ENCODE data around the gene NYAP1. TPM values are rescaled to one million over a fixed set of nuclear protein-coding genes. Genes with fewer than 3 reads are reported as not detected.
A peak's percentile ranks its signal among the peaks of the same experiment; 100 is the strongest.

NYAP1 gene
- total RNA-seq, 1 donor from 2014 or later: not detected

GRCh38 chr7:100482728-100483089, 1.0 kb upstream of the NYAP1 start:
- Mint-ChIP-seq H3K36me3 (ENCODE audit: low read depth) (peaks cover 5% of the 10 kb centered on the region), H3K4me1 (peaks cover 12% of the 10 kb centered on the region), H3K4me3 (peak overlapping the region; percentile 76), H3K27ac (no peak overlapping the region), H3K9me3 (no peaks in the 10 kb centered on the region), H3K27me3 (peaks cover 3% of the 10 kb centered on the region)
- ATAC-seq (ENCODE audit: low read depth) (no peak), DNase-seq (no peak)
- ChIA-PET POLR2A (interaction anchor here (0.5 to 0.6 kb wide), 2 partner anchors 72 to 109 kb away, joined by 3 to 11 read pairs; no protein-coding TSS in a partner anchor), CTCF (interaction anchor here (0.6 to 1.9 kb wide), 10 partner anchors 9 to 103 kb away, joined by 3 to 19 read pairs (median 4); partner anchors contain the start of genes FBXO24 and LRCH4)
- intact Hi-C loops (cut with micrococcal nuclease): loop anchor here (1.0 kb wide), 2 partner anchors 13 to 77 kb away; no protein-coding TSS in a partner anchor
- TF ChIP-seq, protein P1, sequence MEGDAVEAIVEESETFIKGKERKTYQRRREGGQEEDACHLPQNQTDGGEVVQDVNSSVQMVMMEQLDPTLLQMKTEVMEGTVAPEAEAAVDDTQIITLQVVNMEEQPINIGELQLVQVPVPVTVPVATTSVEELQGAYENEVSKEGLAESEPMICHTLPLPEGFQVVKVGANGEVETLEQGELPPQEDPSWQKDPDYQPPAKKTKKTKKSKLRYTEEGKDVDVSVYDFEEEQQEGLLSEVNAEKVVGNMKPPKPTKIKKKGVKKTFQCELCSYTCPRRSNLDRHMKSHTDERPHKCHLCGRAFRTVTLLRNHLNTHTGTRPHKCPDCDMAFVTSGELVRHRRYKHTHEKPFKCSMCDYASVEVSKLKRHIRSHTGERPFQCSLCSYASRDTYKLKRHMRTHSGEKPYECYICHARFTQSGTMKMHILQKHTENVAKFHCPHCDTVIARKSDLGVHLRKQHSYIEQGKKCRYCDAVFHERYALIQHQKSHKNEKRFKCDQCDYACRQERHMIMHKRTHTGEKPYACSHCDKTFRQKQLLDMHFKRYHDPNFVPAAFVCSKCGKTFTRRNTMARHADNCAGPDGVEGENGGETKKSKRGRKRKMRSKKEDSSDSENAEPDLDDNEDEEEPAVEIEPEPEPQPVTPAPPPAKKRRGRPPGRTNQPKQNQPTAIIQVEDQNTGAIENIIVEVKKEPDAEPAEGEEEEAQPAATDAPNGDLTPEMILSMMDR (IDR thresholded peaks at IDR 0.05): no peak

GRCh38 chr7:100483090-100483721, 521 bp upstream of the NYAP1 start:
- DNase-seq (peak; percentile 90), ATAC-seq (ENCODE audit: low read depth) (peak; percentile 70)
- no peak overlapping the region for H3K27ac Mint-ChIP-seq
- TF ChIP-seq, protein P1 (IDR thresholded peaks at IDR 0.05): no peak
- CTCF ChIA-PET: interaction anchor here (1.0 to 1.9 kb wide), 8 partner anchors 11 to 103 kb away, joined by 3 to 19 read pairs (median 6); partner anchors contain the start of genes FBXO24 and LRCH4
- no peaks in the 10 kb centered on the region for H3K9me3 Mint-ChIP-seq
- H3K4me3 Mint-ChIP-seq: peak overlapping the region; percentile 76
- H3K36me3 Mint-ChIP-seq (ENCODE audit: low read depth): peaks cover 3% of the 10 kb centered on the region
- peaks cover 3% of the 10 kb centered on the region for H3K27me3 Mint-ChIP-seq
- H3K4me1 Mint-ChIP-seq: peaks cover 12% of the 10 kb centered on the region
- POLR2A ChIA-PET: interaction anchor here (0.5 to 0.6 kb wide), 3 partner anchors 9 to 109 kb away, joined by 3 to 11 read pairs (median 3); no protein-coding TSS in a partner anchor
- intact Hi-C loops (cut with micrococcal nuclease): loop anchor here (1.0 kb wide), 2 partner anchors 14 to 76 kb away; no protein-coding TSS in a partner anchor

DNA sequence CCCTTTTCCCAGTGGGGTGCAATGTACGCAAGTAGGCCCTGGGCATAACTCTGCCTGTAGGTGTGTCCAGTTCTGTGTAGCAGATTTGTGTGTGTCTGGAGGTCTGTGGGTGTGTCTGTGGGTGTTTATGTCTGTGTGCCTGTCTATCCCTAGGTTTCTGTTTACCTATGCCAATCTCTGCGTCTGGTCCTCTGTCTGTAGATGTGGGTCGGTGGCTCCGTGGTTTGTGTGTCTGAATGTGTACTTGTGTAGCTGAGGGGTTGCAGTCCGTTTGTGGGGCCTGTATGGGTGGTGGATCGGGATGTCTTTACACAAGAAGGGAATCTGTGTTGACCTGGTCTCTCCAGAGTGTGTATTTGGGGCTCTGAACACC, 932 bp downstream of the NYAP1 start:
- H3K27me3 Mint-ChIP-seq: peaks cover 8% of the 10 kb centered on the region
- peaks cover 8% of the 10 kb centered on the region for H3K4me1 Mint-ChIP-seq
- intact Hi-C loops (cut with micrococcal nuclease): no loop called here
- ChIA-PET POLR2A (interaction anchor here (0.6 kb wide), 1 partner anchor 419 kb away, joined by 7 read pairs; no protein-coding TSS in a partner anchor), CTCF (interaction anchor here (1.0 kb wide), 1 partner anchor 75 kb away, joined by 4 read pairs; no protein-coding TSS in a partner anchor)
- peak overlapping the region; percentile 0 for H3K4me3 Mint-ChIP-seq
- DNase-seq: no peak
- no peak for ATAC-seq (ENCODE audit: low read depth)
- H3K9me3 Mint-ChIP-seq: no peaks in the 10 kb centered on the region
- H3K27ac Mint-ChIP-seq: no peak overlapping the region
- H3K36me3 Mint-ChIP-seq (ENCODE audit: low read depth): no peaks in the 10 kb centered on the region
- TF ChIP-seq, protein P1 (IDR thresholded peaks at IDR 0.05): no peak

- H3K9me3 Mint-ChIP-seq: no peaks in the 10 kb centered on the region
- no peaks in the 10 kb centered on the region for H3K36me3 Mint-ChIP-seq (ENCODE audit: low read depth)
- ChIA-PET POLR2A (interaction anchor here (0.6 to 0.7 kb wide), 2 partner anchors 418 to 496 kb away, joined by 6 to 7 read pairs; no protein-coding TSS in a partner anchor), CTCF (no interaction called here)
- peaks cover 13% of the 10 kb centered on the region for H3K27me3 Mint-ChIP-seq
- intact Hi-C loops (cut with micrococcal nuclease): no loop called here
- no peak for DNase-seq
- no peak for ATAC-seq (ENCODE audit: low read depth)
- no peak overlapping the region for H3K4me3 Mint-ChIP-seq
- peaks cover 7% of the 10 kb centered on the region for H3K4me1 Mint-ChIP-seq
- H3K27ac Mint-ChIP-seq: no peak overlapping the region
- TF ChIP-seq, protein P1 (IDR thresholded peaks at IDR 0.05): no peak
Observed at GRCh38 chr7:100485471-100485876, 1.7 kb downstream of the NYAP1 start.

DNA sequence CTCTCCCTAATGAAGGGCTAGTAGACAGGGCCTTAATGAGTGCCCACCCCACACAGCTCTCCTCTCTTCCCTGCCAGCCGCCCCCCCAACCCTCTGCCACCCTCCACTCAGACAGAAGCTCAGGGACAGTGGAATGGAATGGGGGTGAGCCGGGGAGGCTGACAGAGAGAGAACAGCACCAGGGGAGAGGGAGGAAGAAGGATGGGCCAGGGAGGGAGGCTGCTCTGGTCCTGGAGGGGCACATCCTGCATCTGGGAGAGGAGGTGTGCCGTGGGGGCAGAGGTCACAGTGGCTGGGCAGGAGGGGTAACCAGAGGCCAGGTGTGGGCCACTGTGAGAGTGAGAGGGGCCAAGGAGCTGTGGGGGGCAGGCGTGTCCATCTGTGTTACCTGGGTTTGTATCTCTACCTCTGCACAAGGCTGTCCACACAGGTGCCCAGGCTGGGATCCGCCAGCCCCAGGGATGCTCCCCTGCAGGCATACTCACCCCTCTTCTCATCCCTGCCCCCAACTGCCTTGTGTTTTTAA, 2.4 kb downstream of the NYAP1 start:
- no peaks in the 10 kb centered on the region for H3K9me3 Mint-ChIP-seq
- no peak overlapping the region for H3K27ac Mint-ChIP-seq
- DNase-seq: no peak
- H3K27me3 Mint-ChIP-seq: peaks cover 13% of the 10 kb centered on the region
- TF ChIP-seq, protein P1 (IDR thresholded peaks at IDR 0.05): no peak
- no peak for ATAC-seq (ENCODE audit: low read depth)
- H3K4me1 Mint-ChIP-seq: peaks cover 7% of the 10 kb centered on the region
- ChIA-PET CTCF (interaction anchor here (2.4 kb wide), 1 partner anchor 73 kb away, joined by 6 read pairs; no protein-coding TSS in a partner anchor), POLR2A (no interaction called here)
- no peaks in the 10 kb centered on the region for H3K36me3 Mint-ChIP-seq (ENCODE audit: low read depth)
- intact Hi-C loops (cut with micrococcal nuclease): no loop called here
- no peak overlapping the region for H3K4me3 Mint-ChIP-seq

Data from activated B cell treated with CpG ODN at 0.5 μM for 24 hours (primary cell).